A549 (cell line): Measurements from ENCODE around the gene ZFYVE28.

Source experiments
- CBX2 ChIP-seq: fragments of 200-600 bp; sonication (generic); IDR thresholded peaks from 2 replicates; pipeline ENCODE4 v1.6.1; 2016; ENCODE audit warnings: low read depth, mild to moderate bottlenecking, borderline replicate concordance
- CBX8 ChIP-seq: fragments of 200-600 bp; sonication (generic); IDR thresholded peaks from 2 replicates; pipeline ENCODE4 v1.6.1; 2016
- JUNB ChIP-seq: fragments of >200 bp; sonication (Bioruptor Twin); formaldehyde crosslinking; IDR thresholded peaks from 2 replicates; pipeline ENCODE4 v1.6.1; 2016
- MAFK ChIP-seq: fragments of 450-650 bp; IDR thresholded peaks from 2 replicates; pipeline ENCODE4 v1.6.1; 2014; ENCODE audit not compliant: partially characterized antibody
- RARB ChIP-seq: fragments of 250-450 bp; sonication (Bioruptor Pico); IDR thresholded peaks from 2 replicates; pipeline ENCODE4 v1.8.0; 2021; ENCODE audit warnings: mild to moderate bottlenecking, moderate library complexity
- RCOR1 ChIP-seq: fragments of 150-350 bp; IDR thresholded peaks from 2 replicates; pipeline ENCODE4 v1.6.1; 2014; ENCODE audit warnings: antibody characterized with exemption, low read length, low read depth
- RFX5 ChIP-seq: fragments of 450-650 bp; IDR thresholded peaks from 2 replicates; pipeline ENCODE4 v1.7.1; 2014; ENCODE audit warnings: antibody characterized with exemption, mild to moderate bottlenecking, moderate library complexity
- TF ChIP-seq, protein P1 (sequence below): fragments of >200 bp; sonication (Bioruptor Twin); formaldehyde crosslinking; IDR thresholded peaks from 3 replicates; pipeline ENCODE4 v1.5.1; 2016
- TF ChIP-seq, protein P2 (sequence below): fragments of 200-600 bp; sonication (generic); IDR thresholded peaks from 2 replicates; pipeline ENCODE4 v1.6.1; 2016; ENCODE audit warnings: antibody characterized with exemption, mild to moderate bottlenecking, moderate library complexity

DNA sequence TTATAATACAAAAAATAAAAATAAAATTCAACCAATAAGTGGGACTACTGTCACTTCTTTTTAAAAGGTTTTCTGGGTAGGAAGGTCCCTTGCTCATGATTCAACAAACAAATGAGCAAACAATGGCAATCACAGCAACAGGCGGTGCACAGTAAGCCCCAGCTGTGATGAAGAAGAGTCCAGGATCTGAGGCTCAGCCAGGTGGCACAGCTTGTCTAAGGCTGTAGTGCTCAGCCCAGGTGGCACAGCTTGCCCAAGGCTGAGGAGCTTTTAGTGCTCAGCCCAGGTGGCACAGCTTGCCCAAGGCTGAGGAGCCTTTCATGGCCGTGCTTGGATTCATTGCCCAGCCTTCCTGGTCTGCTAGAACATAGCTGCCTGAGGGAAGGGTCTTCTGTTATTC, 75.0 kb downstream of the ZFYVE28 start:
- TF ChIP-seq MAFK (no peak), RCOR1 (no peak), CBX2 (no peak), RARB (CRISPR knock-in tag) (no peak), JUNB (no peak), CBX8 (no peak), RFX5 (no peak)
- TF ChIP-seq, protein P1, sequence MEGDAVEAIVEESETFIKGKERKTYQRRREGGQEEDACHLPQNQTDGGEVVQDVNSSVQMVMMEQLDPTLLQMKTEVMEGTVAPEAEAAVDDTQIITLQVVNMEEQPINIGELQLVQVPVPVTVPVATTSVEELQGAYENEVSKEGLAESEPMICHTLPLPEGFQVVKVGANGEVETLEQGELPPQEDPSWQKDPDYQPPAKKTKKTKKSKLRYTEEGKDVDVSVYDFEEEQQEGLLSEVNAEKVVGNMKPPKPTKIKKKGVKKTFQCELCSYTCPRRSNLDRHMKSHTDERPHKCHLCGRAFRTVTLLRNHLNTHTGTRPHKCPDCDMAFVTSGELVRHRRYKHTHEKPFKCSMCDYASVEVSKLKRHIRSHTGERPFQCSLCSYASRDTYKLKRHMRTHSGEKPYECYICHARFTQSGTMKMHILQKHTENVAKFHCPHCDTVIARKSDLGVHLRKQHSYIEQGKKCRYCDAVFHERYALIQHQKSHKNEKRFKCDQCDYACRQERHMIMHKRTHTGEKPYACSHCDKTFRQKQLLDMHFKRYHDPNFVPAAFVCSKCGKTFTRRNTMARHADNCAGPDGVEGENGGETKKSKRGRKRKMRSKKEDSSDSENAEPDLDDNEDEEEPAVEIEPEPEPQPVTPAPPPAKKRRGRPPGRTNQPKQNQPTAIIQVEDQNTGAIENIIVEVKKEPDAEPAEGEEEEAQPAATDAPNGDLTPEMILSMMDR: no peak
- TF ChIP-seq, protein P2, sequence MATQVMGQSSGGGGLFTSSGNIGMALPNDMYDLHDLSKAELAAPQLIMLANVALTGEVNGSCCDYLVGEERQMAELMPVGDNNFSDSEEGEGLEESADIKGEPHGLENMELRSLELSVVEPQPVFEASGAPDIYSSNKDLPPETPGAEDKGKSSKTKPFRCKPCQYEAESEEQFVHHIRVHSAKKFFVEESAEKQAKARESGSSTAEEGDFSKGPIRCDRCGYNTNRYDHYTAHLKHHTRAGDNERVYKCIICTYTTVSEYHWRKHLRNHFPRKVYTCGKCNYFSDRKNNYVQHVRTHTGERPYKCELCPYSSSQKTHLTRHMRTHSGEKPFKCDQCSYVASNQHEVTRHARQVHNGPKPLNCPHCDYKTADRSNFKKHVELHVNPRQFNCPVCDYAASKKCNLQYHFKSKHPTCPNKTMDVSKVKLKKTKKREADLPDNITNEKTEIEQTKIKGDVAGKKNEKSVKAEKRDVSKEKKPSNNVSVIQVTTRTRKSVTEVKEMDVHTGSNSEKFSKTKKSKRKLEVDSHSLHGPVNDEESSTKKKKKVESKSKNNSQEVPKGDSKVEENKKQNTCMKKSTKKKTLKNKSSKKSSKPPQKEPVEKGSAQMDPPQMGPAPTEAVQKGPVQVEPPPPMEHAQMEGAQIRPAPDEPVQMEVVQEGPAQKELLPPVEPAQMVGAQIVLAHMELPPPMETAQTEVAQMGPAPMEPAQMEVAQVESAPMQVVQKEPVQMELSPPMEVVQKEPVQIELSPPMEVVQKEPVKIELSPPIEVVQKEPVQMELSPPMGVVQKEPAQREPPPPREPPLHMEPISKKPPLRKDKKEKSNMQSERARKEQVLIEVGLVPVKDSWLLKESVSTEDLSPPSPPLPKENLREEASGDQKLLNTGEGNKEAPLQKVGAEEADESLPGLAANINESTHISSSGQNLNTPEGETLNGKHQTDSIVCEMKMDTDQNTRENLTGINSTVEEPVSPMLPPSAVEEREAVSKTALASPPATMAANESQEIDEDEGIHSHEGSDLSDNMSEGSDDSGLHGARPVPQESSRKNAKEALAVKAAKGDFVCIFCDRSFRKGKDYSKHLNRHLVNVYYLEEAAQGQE: no peak
